Amygdala (tissue), 56 donors: ENCODE results near the gene SLC7A8.

Experiments
- DNase-seq, 56 donors: peaks; one replicate each; lab custom pipeline; 2025; lab: John Stamatoyannopoulos, UW

Gene SLC7A8

GRCh38 chr14:23101986-23102625, 81.4 kb downstream of the SLC7A8 start:
- no peak for DNase-seq

GRCh38 chr14:23101213-23101970, 82.1 kb downstream of the SLC7A8 start:
- no peak for DNase-seq

- DNase-seq: no peak
These were observed 84.1 kb downstream of the SLC7A8 start for GRCh38 chr14:23099212-23099861.

GRCh38 chr14:23097786-23098185, 85.7 kb downstream of the SLC7A8 start:
- no peak for DNase-seq

GRCh38 chr14:23095196-23096108, 88.0 kb downstream of the SLC7A8 start, which contains the start of gene C14orf119:
TSS of gene C14orf119 (plus strand) at chr14:23095505. CDS start at chr14:23097659, 2,154 bp downstream.
- DNase-seq: no peak

GRCh38 chr14:23094666-23095195, 88.7 kb downstream of the SLC7A8 start, which contains the start of gene ACIN1:
TSS of gene ACIN1 (minus strand) at chr14:23095136. CDS start at chr14:23095112, 24 bp downstream.
- DNase-seq: no peak

GRCh38 chr14:23093991-23094665, 89.3 kb downstream of the SLC7A8 start:
- DNase-seq: no peak

GRCh38 chr14:23093526-23093925, 89.9 kb downstream of the SLC7A8 start:
- no peak for DNase-seq

GRCh38 chr14:23093104-23093503, 90.4 kb downstream of the SLC7A8 start:
- DNase-seq: no peak

GRCh38 chr14:23091294-23092225, 91.9 kb downstream of the SLC7A8 start:
- DNase-seq: no peak

- no peak for DNase-seq
These were observed 93.2 kb downstream of the SLC7A8 start for GRCh38 chr14:23090254-23090636.

- no peak for DNase-seq
These were observed 93.8 kb downstream of the SLC7A8 start for GRCh38 chr14:23089498-23090253.

GRCh38 chr14:23086565-23086964, 96.9 kb downstream of the SLC7A8 start:
- DNase-seq: no peak

GRCh38 chr14:23085458-23085857, 98.0 kb downstream of the SLC7A8 start:
- no peak for DNase-seq

GRCh38 chr14:23080474-23080873, 103.0 kb downstream of the SLC7A8 start:
- no peak for DNase-seq

- no peak for DNase-seq
These were observed 103.7 kb downstream of the SLC7A8 start for GRCh38 chr14:23079716-23080115.

GRCh38 chr14:23078692-23079116, 104.8 kb downstream of the SLC7A8 start:
- DNase-seq: no peak

- DNase-seq: no peak
These were observed 105.5 kb downstream of the SLC7A8 start for GRCh38 chr14:23077962-23078361.
